GM21717 (cell line): ENCODE results near the gene ATP9B.
"Not testable (repeated sequence)": the region's sequence is repeated elsewhere in the genome, so short reads cannot be mapped to it uniquely, and the experiment has no call there.

ENCODE experiments used
- ATAC-seq: cut with Tn5 transposase; IDR thresholded peaks from one replicate; pipeline ENCODE4 v1.9.1; 2021; ENCODE audit warnings: mild to moderate bottlenecking, moderate library complexity; ENCODE audit not compliant: unreplicated experiment

Gene ATP9B

DNA sequence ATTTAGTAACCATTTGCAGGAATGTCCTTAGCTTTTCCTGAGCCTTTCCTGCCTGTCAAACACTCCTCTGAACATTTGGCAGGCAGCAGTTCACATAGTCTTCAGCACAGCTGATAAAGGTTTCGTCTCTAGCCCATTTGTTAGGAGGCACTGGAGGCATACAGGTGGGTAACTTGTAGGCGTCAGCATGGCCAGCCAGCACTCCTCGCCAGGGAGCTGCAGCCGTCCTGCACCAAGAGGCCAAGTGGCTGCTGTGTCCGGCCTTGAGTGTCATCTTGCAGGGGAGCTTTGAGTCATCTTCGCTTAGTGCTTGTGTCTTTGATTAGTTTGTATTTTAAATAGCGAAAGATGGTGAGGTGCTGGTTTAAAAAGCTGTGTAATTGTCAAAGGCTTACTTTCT lies 206.3 kb downstream of the ATP9B start:
- no peak for ATAC-seq

DNA sequence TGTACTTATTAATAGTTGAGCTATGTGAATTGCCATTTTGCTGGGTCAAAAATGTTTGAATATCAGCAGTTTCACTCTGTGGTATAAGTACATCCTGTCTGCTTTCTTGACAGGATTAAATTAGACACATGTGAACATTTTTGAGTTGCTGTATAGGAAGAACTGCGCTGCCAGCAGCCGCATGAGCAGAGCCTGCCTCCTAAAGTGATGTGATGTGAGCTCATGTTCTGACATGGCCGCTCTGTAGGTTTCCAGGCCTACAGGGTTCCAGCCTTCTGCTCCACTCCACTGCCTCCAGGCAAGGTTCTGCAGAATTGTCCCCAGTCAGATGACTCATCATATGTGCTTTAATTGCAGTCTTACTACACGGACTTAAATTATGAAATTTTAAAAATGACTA lies 206.8 kb downstream of the ATP9B start:
- ATAC-seq = peak; percentile 87

DNA sequence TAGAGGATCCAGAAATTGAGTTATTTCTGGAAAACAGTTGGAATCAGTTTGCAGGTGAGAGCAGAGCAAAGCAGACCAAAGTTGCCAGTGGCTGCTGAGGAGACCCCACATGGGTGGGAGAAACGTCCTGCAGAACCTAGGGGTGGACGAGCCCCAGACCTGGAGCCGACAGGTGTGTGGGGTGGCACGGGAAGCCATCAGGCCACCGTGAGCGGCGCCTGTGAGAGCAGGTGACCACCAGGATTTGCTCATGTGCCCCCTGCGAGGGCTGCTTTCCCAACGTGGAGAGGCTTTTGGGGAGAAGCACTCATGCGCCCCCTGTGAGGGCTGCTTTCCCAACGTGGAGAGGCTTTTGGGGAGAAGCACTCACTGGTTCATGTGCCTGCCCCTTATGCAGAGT lies 209.7 kb downstream of the ATP9B start:
- ATAC-seq = no peak

DNA sequence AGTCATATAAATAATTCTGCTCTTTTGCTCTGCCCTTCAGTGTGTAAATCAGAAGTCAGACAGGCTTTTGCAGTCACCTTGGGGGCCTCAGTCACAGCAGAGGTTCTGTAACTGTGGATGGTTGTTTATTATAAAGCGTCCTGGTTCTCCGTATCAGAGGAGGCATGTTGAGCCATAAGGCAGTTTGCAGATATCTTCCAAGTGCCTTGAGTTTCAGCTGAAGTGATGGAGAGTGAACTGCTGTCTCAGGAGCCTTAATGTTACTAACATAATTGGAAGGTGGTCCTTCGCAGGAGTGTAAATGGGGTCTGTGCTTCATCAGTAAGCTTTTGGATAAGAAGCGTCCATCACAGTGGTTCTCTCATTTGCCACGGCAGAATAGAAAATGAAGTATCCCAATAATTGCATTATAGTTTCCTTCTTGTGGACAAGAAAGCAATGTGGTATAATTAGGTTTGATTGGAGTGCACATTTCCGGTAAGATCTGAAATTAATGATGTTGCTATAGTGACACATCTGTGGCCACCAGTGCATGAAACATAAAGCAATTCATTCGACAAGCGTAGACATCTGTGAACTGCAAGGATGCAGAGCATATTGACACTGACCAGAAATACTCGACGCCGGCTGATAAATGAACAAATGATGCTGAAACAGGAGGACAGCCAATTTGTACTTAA lies 214.1 kb downstream of the ATP9B start:
- ATAC-seq = no peak

DNA sequence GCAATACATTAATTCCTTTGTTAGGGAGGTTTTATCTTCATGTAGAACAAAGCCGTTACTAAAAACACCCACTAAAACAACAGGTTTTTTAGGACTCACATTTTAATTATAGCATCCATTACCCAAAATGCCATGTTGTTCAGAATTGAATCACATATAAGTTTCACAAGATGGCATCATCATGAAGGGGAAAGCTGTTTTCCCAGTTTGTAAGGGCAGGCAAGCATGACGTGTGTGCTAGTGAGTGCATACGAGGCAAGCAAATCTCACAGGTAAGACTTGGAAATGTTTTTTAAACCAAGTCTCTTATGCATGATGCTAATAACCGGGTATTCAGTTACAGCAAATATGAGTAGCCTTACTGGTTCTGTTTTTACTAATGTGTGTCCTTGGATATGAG lies 214.7 kb downstream of the ATP9B start:
- no peak for ATAC-seq

DNA sequence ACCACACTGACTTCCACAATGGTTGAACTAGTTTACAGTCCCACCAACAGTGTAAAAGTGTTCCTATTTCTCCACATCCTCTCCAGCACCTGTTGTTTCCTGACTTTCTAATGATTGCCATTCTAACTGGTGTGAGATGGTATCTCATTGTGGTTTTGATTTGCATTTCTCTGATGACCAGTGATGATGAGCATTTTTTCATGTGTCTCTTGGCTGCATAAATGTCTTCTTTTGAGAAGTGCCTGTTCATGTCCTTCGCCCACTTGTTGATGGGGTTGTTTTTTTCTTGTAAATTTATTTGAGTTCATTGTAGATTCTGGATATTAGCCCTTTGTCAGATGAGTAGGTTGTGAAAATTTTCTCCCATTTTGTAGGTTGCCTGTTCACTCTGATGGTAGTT lies 216.0 kb downstream of the ATP9B start:
- ATAC-seq = not testable (repeated sequence)

DNA sequence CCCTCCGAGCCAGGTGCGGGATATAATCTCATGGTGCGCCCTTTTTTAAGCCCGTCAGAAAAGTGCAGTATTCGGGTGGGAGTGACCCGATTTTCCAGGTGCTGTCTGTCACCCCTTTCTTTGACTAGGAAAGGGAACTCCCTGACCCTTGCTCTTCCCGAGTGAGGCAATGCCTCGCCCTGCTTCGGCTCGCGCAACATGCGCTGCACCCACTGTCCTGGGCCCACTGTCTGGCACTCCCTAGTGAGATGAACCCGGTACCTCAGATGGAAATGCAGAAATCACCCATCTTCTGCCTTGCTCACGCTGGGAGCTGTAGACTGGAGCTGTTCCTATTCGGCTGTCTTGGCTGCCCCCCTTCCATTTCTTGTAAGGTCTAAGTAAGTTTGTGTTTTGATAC lies 221.2 kb downstream of the ATP9B start:
- not testable (repeated sequence) for ATAC-seq

DNA sequence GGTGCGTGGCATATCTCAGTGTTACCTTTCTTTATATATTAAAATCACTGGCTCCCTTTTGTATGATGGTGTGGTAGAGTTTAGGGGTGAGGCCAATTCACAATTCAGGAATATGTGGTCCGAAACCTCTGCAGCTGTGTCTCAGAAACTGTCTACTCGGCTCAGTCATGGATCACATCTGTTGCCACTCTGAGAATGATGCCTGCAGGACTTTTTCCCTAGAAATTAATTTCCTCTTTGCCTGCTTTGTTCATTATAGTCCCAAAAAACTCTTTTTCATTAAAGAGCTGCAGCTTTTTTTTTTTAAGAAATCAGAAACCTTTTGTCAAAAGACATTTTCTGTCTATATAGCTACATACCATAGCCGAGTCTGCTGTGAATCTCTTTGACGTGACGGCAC lies 221.7 kb downstream of the ATP9B start:
- ATAC-seq = no peak

DNA sequence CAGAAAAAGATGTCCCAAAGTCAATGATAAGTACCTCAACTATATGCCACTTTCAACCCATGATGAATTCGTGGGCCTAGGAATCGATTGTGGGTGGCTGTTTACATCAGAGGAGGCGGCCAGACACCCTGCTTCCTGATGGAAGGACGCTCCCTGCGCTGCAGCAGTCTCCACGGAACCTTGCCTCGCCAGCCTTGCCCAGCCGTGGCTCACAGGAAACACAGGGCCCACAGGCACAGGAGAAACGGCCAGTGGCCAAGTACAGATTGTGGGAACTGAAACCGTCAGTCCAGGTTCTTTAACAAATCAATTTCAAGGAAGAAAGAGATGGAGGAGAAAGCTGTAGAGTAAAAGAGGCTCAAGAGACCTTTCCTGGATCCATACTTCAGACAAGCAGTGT lies 225.0 kb downstream of the ATP9B start:
- no peak for ATAC-seq

DNA sequence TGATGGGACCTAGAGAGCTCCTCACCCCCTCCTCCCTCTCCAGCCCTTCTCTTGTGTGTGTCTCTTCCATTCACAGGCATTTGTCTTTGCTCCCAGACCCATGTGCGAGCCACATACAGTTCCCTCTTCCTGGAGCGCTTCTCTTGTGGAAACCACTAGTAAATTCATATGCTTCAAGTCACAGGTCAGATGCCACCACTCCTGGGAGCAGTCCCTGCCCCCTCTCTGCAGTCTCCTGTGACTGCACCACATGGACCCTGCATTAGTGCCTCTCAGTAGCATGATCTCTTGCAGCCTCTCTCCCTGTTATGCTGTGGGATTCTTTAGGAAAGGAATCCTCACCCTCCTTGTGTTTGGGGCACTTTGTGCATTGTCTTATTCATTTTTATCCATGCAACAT lies 230.1 kb downstream of the ATP9B start:
- ATAC-seq = no peak

DNA sequence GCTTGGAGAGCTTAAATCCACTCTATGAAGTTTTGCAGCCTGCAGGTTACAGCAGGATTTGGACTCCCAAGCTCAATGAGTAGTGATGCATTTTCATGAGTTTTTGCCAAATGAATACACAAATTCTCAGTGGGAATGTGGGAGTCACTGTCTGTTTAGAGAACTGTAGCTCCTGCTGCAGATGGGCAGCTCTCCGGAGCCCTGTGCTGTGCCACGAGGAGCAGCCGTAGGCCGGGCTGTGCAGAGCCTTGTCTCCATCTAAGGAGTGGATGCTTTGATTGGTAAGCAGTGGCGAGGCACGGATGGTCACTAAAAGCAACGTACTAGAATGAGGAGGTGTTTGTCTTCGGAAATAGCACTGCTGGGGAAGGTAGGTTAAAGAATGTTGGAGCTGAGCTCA lies 230.5 kb downstream of the ATP9B start:
- no peak for ATAC-seq

DNA sequence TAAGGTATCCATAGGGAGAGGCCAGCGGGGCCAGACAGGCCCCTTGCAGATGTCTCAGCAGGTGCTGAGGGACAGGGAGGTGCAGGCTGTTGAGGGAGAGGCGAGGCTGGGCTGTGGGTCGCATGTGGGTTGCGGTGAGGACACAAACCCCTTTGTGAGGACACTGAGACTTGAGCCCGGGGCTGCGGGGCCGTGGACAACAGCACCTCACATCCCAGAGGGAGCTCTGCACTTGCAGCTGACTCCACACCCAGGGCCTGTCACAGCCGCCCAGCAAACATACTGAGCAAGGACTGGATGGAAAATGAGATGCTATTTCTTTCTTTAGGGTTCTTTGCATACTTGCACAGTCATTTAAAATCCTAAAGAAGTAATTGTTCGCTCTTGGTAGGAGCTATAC lies 231.2 kb downstream of the ATP9B start:
- no peak for ATAC-seq

DNA sequence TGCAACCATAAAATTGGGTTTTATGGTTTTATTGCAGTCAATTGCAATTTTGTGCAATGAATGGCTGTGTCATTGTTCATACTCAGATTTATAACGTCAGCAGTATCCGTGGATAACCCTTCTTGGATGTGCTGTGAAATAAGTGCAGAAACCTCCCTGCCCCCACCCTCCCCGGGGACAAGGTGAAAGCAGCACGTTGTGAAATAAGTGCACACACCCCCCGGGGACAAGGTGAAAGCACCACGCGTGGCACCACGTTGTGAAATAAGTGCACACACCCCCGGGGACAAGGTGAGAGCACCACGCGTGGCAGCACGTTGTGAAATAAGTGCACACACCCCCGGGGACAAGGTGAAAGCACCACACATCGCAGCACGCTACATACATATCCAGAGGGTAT lies 232.9 kb downstream of the ATP9B start:
- no peak for ATAC-seq

DNA sequence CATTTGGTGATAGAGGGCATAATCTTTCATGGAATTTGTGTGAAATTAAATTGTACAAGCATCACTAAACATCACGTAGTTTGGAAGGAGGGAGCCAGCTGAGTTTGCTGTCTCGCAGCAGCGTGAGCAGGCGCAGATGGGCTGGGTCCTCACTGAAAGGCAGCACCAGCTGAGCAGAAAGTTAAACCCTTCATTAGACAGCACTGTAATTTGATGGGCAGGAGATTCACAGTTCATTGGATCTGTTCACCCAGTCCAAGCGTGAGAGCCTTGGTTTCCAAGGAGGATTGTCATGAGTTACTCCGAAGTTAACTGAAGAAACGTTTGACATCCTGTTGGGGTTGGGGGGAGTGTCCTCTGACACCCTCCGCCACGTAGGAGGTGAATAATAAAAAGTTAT lies 236.7 kb downstream of the ATP9B start:
- ATAC-seq = no peak

DNA sequence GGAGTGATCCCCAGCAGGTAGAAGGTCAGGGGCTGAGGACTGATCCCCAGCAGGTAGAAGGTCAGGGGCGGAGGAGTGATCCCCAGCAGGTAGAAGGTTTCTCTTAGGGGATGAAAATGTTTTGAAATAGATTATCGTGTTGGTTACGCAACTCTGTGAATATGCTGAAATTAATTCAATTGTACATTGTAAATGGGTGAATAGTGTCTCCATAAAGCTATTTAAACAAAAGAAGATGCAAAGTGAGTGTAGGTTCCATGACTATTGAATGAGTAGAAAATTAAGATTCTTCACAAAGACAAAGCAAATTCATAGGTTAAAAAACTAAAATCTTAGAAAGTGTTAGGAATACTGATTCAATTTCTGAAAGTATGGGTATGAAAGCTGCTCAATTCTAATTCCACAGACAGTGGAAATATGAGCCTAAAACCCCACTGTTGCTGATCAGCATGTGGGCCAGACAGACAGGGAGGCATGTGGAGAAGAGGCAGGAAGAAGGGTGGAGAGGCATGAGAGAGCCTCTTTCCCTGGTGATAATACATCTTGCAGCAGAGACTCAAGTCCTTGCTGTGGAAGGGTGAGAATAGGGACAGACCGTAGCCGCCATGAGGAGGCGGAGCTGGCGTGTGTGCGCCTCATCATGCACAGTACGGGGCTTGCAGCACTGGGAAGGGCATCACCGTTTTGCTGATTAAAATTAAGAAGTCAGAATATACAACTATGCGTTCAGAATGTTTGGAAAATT lies 240.6 kb downstream of the ATP9B start:
- ATAC-seq = no peak

DNA sequence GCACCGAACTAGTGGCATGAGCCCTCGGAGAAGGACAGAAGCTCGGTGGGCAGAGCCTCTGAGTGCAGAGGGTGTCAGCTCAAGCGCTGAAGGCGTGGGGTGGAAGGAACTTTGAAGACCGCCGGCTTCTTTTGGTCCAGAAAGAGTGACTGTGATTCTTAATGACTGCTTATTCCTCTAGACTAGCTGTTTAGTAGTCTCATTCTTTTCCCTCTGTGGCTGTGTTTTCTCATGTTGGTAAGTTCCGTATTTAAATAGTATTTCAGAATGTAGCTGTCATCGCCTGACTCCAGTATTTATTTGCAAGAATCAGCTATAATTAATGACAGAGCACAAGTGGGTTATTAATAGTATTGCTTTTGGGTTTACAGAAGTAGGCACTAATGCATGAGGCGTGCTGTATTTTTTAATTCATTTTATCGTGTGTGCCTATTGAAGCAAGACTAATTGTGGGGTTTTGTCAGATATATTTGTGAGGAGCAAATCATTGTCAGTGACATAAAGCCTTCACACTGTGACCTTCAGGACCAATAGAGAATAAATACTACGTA lies 245.7 kb downstream of the ATP9B start:
- no peak for ATAC-seq

DNA sequence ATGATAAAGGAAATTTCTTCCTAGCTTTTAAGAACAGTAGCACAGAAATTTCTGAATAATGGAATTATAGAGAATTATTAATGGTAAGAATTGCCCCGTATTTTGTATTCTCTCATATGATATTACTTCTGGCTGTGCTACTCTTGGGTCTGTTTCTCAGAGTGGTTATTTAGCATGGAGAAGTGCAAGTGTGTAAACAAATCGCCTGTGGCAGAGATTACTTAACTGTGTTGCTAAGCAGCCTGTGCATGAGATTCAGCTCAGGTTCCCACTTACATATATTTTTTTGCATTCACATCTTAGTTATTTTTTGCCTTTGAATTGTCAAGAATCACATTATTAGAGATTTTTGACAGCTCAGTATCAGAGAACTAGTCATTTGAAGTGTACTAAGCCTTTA lies 246.4 kb downstream of the ATP9B start:
- ATAC-seq = no peak

DNA sequence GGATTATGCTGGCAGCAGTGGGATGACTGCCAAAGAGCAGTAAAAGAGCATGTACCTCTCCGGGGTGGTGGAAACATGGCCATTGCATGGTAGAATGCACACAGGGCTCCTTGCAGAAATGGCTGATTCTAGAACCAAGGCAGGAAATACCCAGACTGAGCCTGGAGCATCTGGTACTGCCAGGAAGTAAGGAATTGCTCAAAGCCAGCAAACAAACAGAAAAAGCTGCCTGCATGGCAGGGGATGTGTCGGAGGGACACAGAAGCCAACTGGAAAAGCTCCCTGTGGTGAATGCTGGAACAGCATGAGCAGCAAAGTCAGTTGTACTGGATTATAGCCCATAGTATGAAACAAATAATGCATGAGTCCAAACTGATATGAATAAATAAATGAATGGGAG lies 248.5 kb downstream of the ATP9B start:
- ATAC-seq = no peak

DNA sequence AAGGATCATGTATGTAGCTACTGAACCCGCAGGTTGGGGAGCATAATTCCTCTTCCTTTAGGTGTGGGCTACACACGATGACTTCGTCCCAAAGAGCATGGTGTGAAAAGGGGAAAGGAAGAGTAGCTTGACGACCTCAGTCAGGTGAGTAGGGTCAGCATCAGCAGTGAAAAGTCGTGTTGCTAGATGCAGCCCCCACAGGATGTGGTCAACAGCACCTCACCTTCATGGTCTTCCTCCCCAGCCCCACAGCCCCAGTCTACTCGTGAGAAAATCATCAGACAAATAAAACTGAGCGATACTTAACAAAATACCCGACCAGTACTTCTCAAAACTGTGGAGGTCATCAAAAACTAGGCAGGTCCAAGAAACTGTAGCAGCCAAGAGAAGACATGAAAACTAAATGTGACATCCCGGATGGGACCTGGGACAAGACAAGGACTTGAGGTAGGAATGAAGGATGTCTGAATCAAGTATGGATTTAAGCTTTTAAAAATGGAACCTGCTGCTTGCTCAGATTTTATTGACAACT lies 249.0 kb downstream of the ATP9B start:
- no peak for ATAC-seq

DNA sequence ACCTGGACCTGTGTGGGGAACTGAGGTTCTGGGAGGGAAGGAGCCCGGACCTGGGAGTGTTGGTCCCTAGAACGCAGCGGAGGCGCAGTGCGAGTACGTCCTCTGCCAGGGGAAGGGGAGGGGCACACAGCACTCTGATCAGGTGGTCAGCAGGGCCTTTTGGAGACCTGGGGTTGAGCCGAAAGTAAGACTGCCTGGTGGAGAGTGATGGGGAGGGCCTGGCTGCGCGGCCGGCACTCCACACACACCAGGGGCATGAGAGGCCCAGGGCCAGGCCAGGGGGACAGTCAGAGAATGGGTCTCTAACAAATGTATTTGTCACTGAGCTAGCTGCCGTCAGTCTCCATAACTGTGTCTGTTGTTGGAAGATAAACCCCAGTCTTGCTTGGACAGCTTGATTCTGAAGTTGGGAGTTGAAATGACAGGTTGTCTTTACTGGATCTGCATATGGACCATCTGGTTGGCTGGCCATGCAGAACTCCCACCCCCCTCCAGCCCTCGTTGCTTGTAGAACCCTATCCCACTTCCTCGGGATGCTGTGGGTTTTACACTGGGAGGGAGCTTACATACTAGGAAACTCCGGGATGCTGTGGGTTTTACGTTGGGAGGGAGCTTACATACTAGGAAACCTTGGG lies 251.1 kb downstream of the ATP9B start:
- ATAC-seq = no peak

DNA sequence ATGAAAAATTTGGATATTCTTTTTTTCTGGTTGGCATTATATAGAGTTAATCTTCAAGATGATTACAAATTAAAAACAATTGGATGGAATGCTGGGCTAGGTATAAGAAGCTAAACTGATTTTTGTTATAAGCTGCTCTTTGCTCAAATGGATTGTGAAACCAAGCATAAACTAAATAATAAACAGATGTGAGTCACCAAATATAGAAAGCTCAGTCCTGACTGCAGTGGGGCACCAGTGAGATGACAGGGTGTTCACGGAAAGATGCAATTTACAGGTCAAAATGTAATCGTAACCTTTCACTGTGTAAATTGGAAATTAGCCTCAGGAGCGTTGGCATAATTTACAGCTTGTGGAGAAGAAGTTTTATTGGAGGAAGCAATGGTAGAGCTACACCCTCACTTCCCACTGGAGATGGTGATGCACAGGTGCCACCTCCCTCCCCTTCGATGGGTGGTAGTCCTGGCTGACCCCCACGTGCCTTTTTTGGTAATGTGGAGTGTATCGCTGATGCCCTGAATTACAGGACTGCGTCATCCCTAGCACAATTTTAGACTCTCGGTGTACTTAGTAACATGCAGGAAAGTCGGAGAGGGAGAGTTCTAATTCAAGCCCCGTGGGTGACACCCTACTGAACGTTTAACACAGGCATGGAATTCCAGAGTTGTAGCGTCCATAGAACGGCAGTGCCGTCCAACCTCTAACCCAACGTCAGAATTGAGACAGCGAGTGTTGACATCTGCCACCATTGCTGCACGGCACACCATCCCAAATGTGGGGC lies 252.6 kb downstream of the ATP9B start:
- ATAC-seq = no peak
